ENCODE data around the gene TIGD6.

TIGD6 gene

GRCh38 chr5:149995385-149996204 is 4.9 kb downstream of the TIGD6 start:
- TF ChIP-seq ZBTB7A (IDR thresholded peaks at IDR 0.05; ENCODE audit: low read depth) = no peak
- no peak for TF ChIP-seq TEAD4 (IDR thresholded peaks at IDR 0.05)
- no peak for TF ChIP-seq YY1 (IDR thresholded peaks at IDR 0.05; ENCODE audit: low read depth)
- TF ChIP-seq EGR1 (IDR thresholded peaks at IDR 0.05) = no peak
- no peak for TF ChIP-seq NFIC (IDR thresholded peaks at IDR 0.05)
- TF ChIP-seq TAF1 (IDR thresholded peaks at IDR 0.05; ENCODE audit: low read depth) = no peak
- no peak for TF ChIP-seq CREB1 (IDR thresholded peaks at IDR 0.05; ENCODE audit: low read depth)
- no peak for TF ChIP-seq CEBPB (IDR thresholded peaks at IDR 0.05)
- TF ChIP-seq TCF12 (IDR thresholded peaks at IDR 0.05; ENCODE audit: low read depth) = no peak
- TF ChIP-seq MAX (IDR thresholded peaks at IDR 0.05) = no peak
- TF ChIP-seq RAD21 (IDR thresholded peaks at IDR 0.05; ENCODE audit: low read depth) = no peak
- no peak for TF ChIP-seq EP300 (IDR thresholded peaks at IDR 0.05; ENCODE audit: borderline replicate concordance)
- no peak for TF ChIP-seq REST (IDR thresholded peaks at IDR 0.05; ENCODE audit: low read depth)
- no peak for TF ChIP-seq USF1 (IDR thresholded peaks at IDR 0.05)

GRCh38 chr5:149993471-149993870 is 7.0 kb downstream of the TIGD6 start:
- TF ChIP-seq USF1 (IDR thresholded peaks at IDR 0.05) (no peak), RAD21 (IDR thresholded peaks at IDR 0.05; ENCODE audit: low read depth) (no peak), EP300 (IDR thresholded peaks at IDR 0.05; ENCODE audit: borderline replicate concordance) (no peak), MAX (IDR thresholded peaks at IDR 0.05) (no peak), YY1 (IDR thresholded peaks at IDR 0.05; ENCODE audit: low read depth) (no peak), TAF1 (IDR thresholded peaks at IDR 0.05; ENCODE audit: low read depth) (no peak), REST (IDR thresholded peaks at IDR 0.05; ENCODE audit: low read depth) (no peak), TEAD4 (IDR thresholded peaks at IDR 0.05) (no peak), EGR1 (IDR thresholded peaks at IDR 0.05) (no peak), CREB1 (IDR thresholded peaks at IDR 0.05; ENCODE audit: low read depth) (no peak), ZBTB7A (IDR thresholded peaks at IDR 0.05; ENCODE audit: low read depth) (no peak), CEBPB (IDR thresholded peaks at IDR 0.05) (no peak), TCF12 (IDR thresholded peaks at IDR 0.05; ENCODE audit: low read depth) (no peak), NFIC (IDR thresholded peaks at IDR 0.05) (no peak), FOXM1 (IDR thresholded peaks at IDR 0.05; ENCODE audit: borderline replicate concordance, low read depth) (no peak)

- no peak for TF ChIP-seq EP300 (IDR thresholded peaks at IDR 0.05; ENCODE audit: borderline replicate concordance)
- TF ChIP-seq TAF1 (IDR thresholded peaks at IDR 0.05; ENCODE audit: low read depth) = no peak
- no peak for TF ChIP-seq MAX (IDR thresholded peaks at IDR 0.05)
- no peak for TF ChIP-seq YY1 (IDR thresholded peaks at IDR 0.05; ENCODE audit: low read depth)
- peak; percentile 46; the same call in 1 of the 2 replicates for TF ChIP-seq TEAD4 (IDR thresholded peaks at IDR 0.05)
- no peak for TF ChIP-seq EGR1 (IDR thresholded peaks at IDR 0.05)
- no peak for TF ChIP-seq CREB1 (IDR thresholded peaks at IDR 0.05; ENCODE audit: low read depth)
- TF ChIP-seq NFIC (IDR thresholded peaks at IDR 0.05) = no peak
- no peak for TF ChIP-seq REST (IDR thresholded peaks at IDR 0.05; ENCODE audit: low read depth)
- TF ChIP-seq CEBPB (IDR thresholded peaks at IDR 0.05) = no peak
- TF ChIP-seq RAD21 (IDR thresholded peaks at IDR 0.05; ENCODE audit: low read depth) = peak; percentile 98
Measured at GRCh38 chr5:149990518-149991376, 9.7 kb downstream of the TIGD6 start.
